HepG2 (cell line): ENCODE data around the gene IQGAP2. TPM values are rescaled to one million over a fixed set of nuclear protein-coding genes. Genes with fewer than 3 reads are reported as not detected.

Source experiments
- HBP1 ChIP-seq: IDR thresholded peaks from 2 replicates; pipeline ENCODE4 v1.6.1; 2016; ENCODE audit warnings: low read depth, control low read depth
- MXI1 ChIP-seq: IDR thresholded peaks from 3 replicates; pipeline ENCODE4 v1.6.1; 2012; ENCODE audit warnings: low read depth, low read length, inconsistent platforms, borderline replicate concordance
- NFE2L2 ChIP-seq: fragments of 150-350 bp; IDR thresholded peaks from 2 replicates; pipeline ENCODE4 v1.6.1; 2014; ENCODE audit warnings: low read length
- POLR2AphosphoS5 ChIP-seq: IDR thresholded peaks from 2 replicates; pipeline ENCODE4 v1.6.1; 2012; ENCODE audit warnings: low read depth, low read length
- PPARG ChIP-seq: conservative IDR thresholded peaks from 2 replicates; pipeline ENCODE4 v1.6.1; 2016; ENCODE audit warnings: missing biosample characterization, missing genetic modification reagents
- SMAD9 ChIP-seq: sonication (generic); formaldehyde crosslinking; IDR thresholded peaks from 2 replicates; pipeline ENCODE4 v1.5.1; 2020; ENCODE audit warnings: mild to moderate bottlenecking, missing genetic modification reagents
- TBL1XR1 ChIP-seq: fragments of 150-350 bp; IDR thresholded peaks from 2 replicates; pipeline ENCODE4 v1.6.1; 2014; ENCODE audit warnings: borderline replicate concordance, low read length; ENCODE audit not compliant: partially characterized antibody
- ZNF292 ChIP-seq: sonication (generic); formaldehyde crosslinking; IDR thresholded peaks from 2 replicates; pipeline ENCODE4 v1.8.1; 2022; ENCODE audit warnings: mild to moderate bottlenecking, low read depth, missing genetic modification reagents, borderline replicate concordance
- ZNF331 ChIP-seq: sonication (generic); formaldehyde crosslinking; IDR thresholded peaks from 2 replicates; pipeline ENCODE4 v1.4.0; 2020; ENCODE audit warnings: missing genetic modification reagents
- ZNF770 ChIP-seq: sonication (generic); formaldehyde crosslinking; IDR thresholded peaks from 2 replicates; pipeline ENCODE4 v1.5.0; 2020; ENCODE audit warnings: mild to moderate bottlenecking, missing genetic modification reagents
- ZNF776 ChIP-seq: sonication (generic); formaldehyde crosslinking; IDR thresholded peaks from 2 replicates; pipeline ENCODE4 v1.4.0; 2020; ENCODE audit warnings: mild to moderate bottlenecking, missing genetic modification reagents
- ZNF780A ChIP-seq: sonication (generic); formaldehyde crosslinking; IDR thresholded peaks from 2 replicates; pipeline ENCODE4 v1.8.0; 2022; ENCODE audit warnings: mild to moderate bottlenecking, missing genetic modification reagents, moderate library complexity
- polyA plus RNA-seq, 8 experiments: library from polyadenylated mRNA; depleted of rRNA in 3 of 8; stranded (reverse) in 7 of 8; unstranded in 1 of 8; fragments of >200 nt; fragmentation: Illumina TruSeq in 4 of 8; extraction: Trizol in 4 of 8; gene quantifications; 2 replicates each; pipeline versions ENCODE4 v1.2.1 to v1.2.3, GENCODE V29; 2011 to 2016; ENCODE audit warnings: low read depth in 4 of 8, missing spikeins in 1 of 8, mixed read lengths in 1 of 8; ENCODE audit not compliant: insufficient read depth in 1 of 8
- total RNA-seq, 5 experiments: library from RNA; depleted of rRNA; stranded (reverse); fragments of >200 nt; fragmentation: Illumina TruSeq; extraction: Trizol; gene quantifications; 2 replicates each; pipeline ENCODE4 v1.2.3, GENCODE V29; 2016; ENCODE audit warnings: low read depth in 1 of 5
- TF ChIP-seq, protein P1 (sequence below): sonication (generic); formaldehyde crosslinking; IDR thresholded peaks from 2 replicates; pipeline ENCODE4 v1.5.1; 2020; ENCODE audit warnings: mild to moderate bottlenecking, missing genetic modification reagents, borderline replicate concordance
- TF ChIP-seq, protein P2 (sequence below): sonication (generic); formaldehyde crosslinking; IDR thresholded peaks from 2 replicates; pipeline ENCODE4 v1.5.0; 2020; ENCODE audit warnings: mild to moderate bottlenecking, low read depth, missing genetic modification reagents, borderline replicate concordance
- TF ChIP-seq, protein P3 (sequence below): sonication (generic); formaldehyde crosslinking; IDR thresholded peaks from 2 replicates; pipeline ENCODE4 v1.5.1; 2020; ENCODE audit warnings: mild to moderate bottlenecking, missing genetic modification reagents, borderline replicate concordance

The IQGAP2 gene
- total and polyA plus RNA-seq, 2 of the 13 experiments (the other 11 are each of a cell fraction or from before 2014, with no cell fraction given): 35.2 to 83.3 TPM

DNA sequence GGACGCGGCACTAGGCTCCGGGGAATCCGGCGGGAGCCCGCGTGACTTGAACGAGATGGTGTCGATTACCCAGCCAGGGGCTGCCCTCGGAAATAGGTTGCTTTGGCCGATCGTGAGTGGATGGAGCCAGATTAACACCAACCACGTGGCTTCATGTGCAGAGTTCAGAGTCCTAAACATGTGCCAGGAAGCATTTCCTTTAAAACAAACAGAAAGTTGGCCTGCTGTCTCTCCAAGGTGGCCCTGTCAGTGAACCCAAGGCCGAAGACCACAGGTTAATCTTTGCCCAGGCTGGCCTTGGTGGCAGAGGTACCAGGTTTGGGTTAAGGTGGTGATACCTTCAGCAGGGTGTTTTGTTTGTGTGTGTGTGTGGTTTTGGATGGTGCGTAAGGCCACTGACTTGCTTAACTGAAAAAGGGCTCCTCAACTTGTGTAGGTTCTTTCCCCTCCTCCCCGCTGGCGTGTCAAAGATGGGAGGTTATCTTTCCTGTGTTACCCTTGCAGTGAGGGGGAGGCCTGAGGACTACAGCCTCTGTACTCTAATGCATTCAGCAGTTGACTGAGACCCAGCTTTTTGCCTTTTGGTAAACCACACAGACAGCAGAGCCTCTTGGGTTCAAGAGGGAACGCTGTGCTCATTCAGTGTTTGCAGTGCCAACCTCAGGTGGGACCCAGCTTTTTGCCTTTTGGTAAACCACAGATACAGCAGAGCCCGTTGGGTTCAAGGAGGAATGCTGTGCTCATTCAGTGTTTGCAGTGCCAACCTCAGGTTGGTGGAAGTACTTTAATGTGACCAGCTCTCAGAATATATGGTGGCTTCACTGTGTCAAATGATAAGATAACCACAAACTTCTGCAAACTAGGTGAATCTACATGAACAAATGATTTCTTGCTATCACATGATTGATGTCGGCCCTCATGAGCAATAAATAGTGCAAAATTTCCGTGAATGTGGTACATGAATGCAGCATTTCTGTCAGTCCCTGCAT is 1.4 kb downstream of the IQGAP2 start (continued):
- TF ChIP-seq HBP1 (CRISPR knock-in tag): no peak; the same call in 1 of the 2 replicates
- TF ChIP-seq, protein P1, sequence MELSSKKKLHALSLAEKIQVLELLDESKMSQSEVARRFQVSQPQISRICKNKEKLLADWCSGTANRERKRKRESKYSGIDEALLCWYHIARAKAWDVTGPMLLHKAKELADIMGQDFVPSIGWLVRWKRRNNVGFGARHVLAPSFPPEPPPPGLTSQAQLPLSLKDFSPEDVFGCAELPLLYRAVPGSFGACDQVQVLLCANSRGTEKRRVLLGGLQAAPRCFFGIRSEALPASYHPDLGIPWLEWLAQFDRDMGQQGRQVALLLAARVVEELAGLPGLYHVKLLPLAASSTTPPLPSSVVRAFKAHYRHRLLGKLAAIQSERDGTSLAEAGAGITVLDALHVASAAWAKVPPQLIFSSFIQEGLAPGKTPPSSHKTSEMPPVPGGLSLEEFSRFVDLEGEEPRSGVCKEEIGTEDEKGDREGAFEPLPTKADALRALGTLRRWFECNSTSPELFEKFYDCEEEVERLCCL (CRISPR knock-in tag): no peak; the same call in 1 of the 2 replicates
- TF ChIP-seq, protein P2, sequence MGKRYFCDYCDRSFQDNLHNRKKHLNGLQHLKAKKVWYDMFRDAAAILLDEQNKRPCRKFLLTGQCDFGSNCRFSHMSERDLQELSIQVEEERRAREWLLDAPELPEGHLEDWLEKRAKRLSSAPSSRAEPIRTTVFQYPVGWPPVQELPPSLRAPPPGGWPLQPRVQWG (CRISPR knock-in tag): no peak
- no peak for TF ChIP-seq ZNF780A (CRISPR knock-in tag)
- peak; percentile 78; the same call in 1 of the 2 replicates for TF ChIP-seq ZNF776 (CRISPR knock-in tag)
- TF ChIP-seq PPARG (CRISPR knock-in tag): peak; percentile 72; the same call in 1 of the 2 replicates
- TF ChIP-seq SMAD9: no peak
- no peak for TF ChIP-seq TBL1XR1
- TF ChIP-seq ZNF331: peak; percentile 91
- TF ChIP-seq MXI1: peak; percentile 88; the same call in 1 of the 3 replicates
- TF ChIP-seq POLR2AphosphoS5: peak; percentile 56
- no peak for TF ChIP-seq NFE2L2
- TF ChIP-seq ZNF770 (CRISPR knock-in tag): peak; percentile 53
- TF ChIP-seq, protein P3, sequence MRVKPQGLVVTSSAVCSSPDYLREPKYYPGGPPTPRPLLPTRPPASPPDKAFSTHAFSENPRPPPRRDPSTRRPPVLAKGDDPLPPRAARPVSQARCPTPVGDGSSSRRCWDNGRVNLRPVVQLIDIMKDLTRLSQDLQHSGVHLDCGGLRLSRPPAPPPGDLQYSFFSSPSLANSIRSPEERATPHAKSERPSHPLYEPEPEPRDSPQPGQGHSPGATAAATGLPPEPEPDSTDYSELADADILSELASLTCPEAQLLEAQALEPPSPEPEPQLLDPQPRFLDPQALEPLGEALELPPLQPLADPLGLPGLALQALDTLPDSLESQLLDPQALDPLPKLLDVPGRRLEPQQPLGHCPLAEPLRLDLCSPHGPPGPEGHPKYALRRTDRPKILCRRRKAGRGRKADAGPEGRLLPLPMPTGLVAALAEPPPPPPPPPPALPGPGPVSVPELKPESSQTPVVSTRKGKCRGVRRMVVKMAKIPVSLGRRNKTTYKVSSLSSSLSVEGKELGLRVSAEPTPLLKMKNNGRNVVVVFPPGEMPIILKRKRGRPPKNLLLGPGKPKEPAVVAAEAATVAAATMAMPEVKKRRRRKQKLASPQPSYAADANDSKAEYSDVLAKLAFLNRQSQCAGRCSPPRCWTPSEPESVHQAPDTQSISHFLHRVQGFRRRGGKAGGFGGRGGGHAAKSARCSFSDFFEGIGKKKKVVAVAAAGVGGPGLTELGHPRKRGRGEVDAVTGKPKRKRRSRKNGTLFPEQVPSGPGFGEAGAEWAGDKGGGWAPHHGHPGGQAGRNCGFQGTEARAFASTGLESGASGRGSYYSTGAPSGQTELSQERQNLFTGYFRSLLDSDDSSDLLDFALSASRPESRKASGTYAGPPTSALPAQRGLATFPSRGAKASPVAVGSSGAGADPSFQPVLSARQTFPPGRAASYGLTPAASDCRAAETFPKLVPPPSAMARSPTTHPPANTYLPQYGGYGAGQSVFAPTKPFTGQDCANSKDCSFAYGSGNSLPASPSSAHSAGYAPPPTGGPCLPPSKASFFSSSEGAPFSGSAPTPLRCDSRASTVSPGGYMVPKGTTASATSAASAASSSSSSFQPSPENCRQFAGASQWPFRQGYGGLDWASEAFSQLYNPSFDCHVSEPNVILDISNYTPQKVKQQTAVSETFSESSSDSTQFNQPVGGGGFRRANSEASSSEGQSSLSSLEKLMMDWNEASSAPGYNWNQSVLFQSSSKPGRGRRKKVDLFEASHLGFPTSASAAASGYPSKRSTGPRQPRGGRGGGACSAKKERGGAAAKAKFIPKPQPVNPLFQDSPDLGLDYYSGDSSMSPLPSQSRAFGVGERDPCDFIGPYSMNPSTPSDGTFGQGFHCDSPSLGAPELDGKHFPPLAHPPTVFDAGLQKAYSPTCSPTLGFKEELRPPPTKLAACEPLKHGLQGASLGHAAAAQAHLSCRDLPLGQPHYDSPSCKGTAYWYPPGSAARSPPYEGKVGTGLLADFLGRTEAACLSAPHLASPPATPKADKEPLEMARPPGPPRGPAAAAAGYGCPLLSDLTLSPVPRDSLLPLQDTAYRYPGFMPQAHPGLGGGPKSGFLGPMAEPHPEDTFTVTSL (CRISPR knock-in tag): peak; percentile 79; the same call in 1 of the 2 replicates
- TF ChIP-seq ZNF292 (CRISPR knock-in tag): peak; percentile 82
